Measurements from ENCODE around the gene FAM228B. TPM values are rescaled to one million over a fixed set of nuclear protein-coding genes. Genes with fewer than 3 reads are reported as not detected.

The FAM228B gene
- total RNA-seq (2014; rRNA removed; shearing (Covaris generic)) (3.8 and 5.5 TPM in 2 replicates), total RNA-seq (2022) (9.6 and 14.1 TPM in 2 replicates), Bru-seq, nascent RNA (percentile 55 among the genes with signal in this experiment), BruChase-seq, experiment 1, labeled RNA remaining after a 6-hour chase (percentile 57 among the genes with signal in this experiment), BruChase-seq, experiment 2, labeled RNA remaining after a 2-hour chase (percentile 54 among the genes with signal in this experiment)
- long read RNA-seq, partial matches to known transcripts = 1 of 13 reads
- long read RNA-seq, other reads (novel, unspliced or antisense) = 12 of 13 reads

GRCh38 chr2:24123195-24123921 lies at the start of gene FAM228B, which contains the start of gene PFN4:
FAM228B (plus strand) TSS chr2:24123469; CDS start chr2:24124362, 893 bp downstream.
PFN4 (minus strand) TSS chr2:24123334; CDS start chr2:24122535, 799 bp downstream.
- no peak for TF ChIP-seq EZH2phosphoT487 (IDR thresholded peaks at IDR 0.05; ENCODE audit: borderline replicate concordance, low read depth, low read length)
- no peak for TF ChIP-seq CTCF (conservative IDR thresholded peaks at IDR 0.05; ENCODE audit: low read length)
- no TSS peak for BruUV-seq (replicated peaks)
- Histone ChIP-seq H2AFZ (ENCODE audit: low read length) (no peak within 1 kb of the TSS), H3K79me2 (ENCODE audit: insufficient read depth, low read depth, low read length) (no peaks in the 10 kb centered on the region), H4K20me1 (ENCODE audit: insufficient read depth, low read length) (no peaks in the 10 kb centered on the region), H3K4me3 (ENCODE audit: low read depth, low read length, poor library complexity, severe bottlenecking) (no peak within 1 kb of the TSS), H3K9me2 (ENCODE audit: insufficient read depth, low read length) (no peaks in the 10 kb centered on the region), H3K36me3 (ENCODE audit: insufficient read depth, low read length) (no peaks in the 10 kb centered on the region; the same call in 1 of the 2 replicates), H3K4me1 (ENCODE audit: insufficient read depth, low read length, poor library complexity, severe bottlenecking) (no peaks in the 10 kb centered on the region), H3K27ac (ENCODE audit: low read depth, low read length, poor library complexity, severe bottlenecking) (no peak within 1 kb of the TSS), H3K9me3 (ENCODE audit: low read length) (no peaks in the 10 kb centered on the region), H3K4me2 (ENCODE audit: low read length) (peak within 1 kb of the TSS; percentile 51; the same call in 1 of the 2 replicates)
- ChIA-PET POLR2A (interaction anchor here (0.7 kb wide), 1 partner anchor 57 kb away, joined by 3 read pairs; no protein-coding TSS in a partner anchor), CTCF (ENCODE audit: unreplicated experiment) (no interaction called here)
- intact Hi-C loops (cut with micrococcal nuclease; ENCODE audit: unreplicated experiment) = no loop called here
- DNase-seq (ENCODE audit: low spot score) = no peak

- no peak for TF ChIP-seq EZH2phosphoT487 (IDR thresholded peaks at IDR 0.05; ENCODE audit: borderline replicate concordance, low read depth, low read length)
- TF ChIP-seq CTCF (conservative IDR thresholded peaks at IDR 0.05; ENCODE audit: low read length) = no peak
- intact Hi-C loops (cut with micrococcal nuclease; ENCODE audit: unreplicated experiment) = no loop called here
- Histone ChIP-seq H3K4me3 (ENCODE audit: low read depth, low read length, poor library complexity, severe bottlenecking) (no peak overlapping the region), H4K20me1 (ENCODE audit: insufficient read depth, low read length) (no peaks in the 10 kb centered on the region), H3K79me2 (ENCODE audit: insufficient read depth, low read depth, low read length) (peaks cover 42% of the 10 kb centered on the region), H3K4me2 (ENCODE audit: low read length) (no peak overlapping the region), H3K36me3 (ENCODE audit: insufficient read depth, low read length) (peaks cover 52% of the 10 kb centered on the region), H3K9me3 (ENCODE audit: low read length) (no peaks in the 10 kb centered on the region), H3K27ac (ENCODE audit: low read depth, low read length, poor library complexity, severe bottlenecking) (no peak overlapping the region), H3K9me2 (ENCODE audit: insufficient read depth, low read length) (no peaks in the 10 kb centered on the region), H2AFZ (ENCODE audit: low read length) (no peak overlapping the region), H3K4me1 (ENCODE audit: insufficient read depth, low read length, poor library complexity, severe bottlenecking) (peaks cover 19% of the 10 kb centered on the region)
- POLR2A ChIA-PET = interaction anchor here (0.6 to 2.0 kb wide), 2 partner anchors 27 to 28 kb away, joined by 6 to 8 read pairs; partner anchors contain the start of gene WDCP
- no peak for DNase-seq (ENCODE audit: low spot score)
- CTCF ChIA-PET (ENCODE audit: unreplicated experiment) = no interaction called here
- BruUV-seq (replicated peaks) = no TSS peak
These were observed 49.5 kb upstream of the FAM228B start for GRCh38 chr2:24073816-24074215.

All from OCI-LY7 (cell line).